ENCODE measurements around the gene TGOLN2. TPM values are rescaled to one million over a fixed set of nuclear protein-coding genes. Genes with fewer than 3 reads are reported as not detected.
"Not testable (repeated sequence)": the region's sequence is repeated elsewhere in the genome, so short reads cannot be mapped to it uniquely, and the experiment has no call there.

TGOLN2 gene
- total RNA-seq, 1 donor from 2014 or later: 101 TPM

DNA sequence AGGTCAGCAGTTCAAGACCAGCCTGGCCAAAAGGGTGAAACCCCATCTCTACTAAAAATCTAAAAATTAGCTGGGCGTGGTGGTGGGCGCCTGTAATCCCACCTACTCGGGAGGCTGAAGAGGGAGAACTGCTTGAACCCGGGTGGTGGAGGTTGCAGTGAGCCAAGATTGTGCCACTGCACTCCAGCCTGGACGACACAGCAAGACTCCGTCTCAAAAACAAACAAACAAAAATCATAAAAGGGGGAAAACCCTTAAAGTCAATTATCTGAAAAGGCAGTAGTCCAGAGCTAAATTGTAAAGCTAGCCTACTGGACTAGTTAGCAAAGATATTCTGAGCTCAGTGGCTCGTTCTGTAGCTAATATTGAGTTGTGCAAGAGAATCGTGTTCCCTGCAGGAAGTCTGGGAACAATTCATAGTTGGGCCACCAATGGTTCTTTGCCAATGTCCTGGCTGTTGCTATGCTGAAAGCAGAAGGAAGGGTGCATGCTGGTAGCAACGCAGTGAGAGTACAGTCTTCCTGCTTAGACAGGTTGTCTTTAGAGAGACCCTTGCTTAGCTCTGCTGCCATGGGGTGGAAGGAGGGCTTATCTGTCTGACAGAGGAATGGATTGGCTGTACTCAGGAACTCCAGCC, 4.3 kb downstream of the TGOLN2 start:
- Histone ChIP-seq H3K4me3 (ENCODE audit: low read depth, low read length) (no peak overlapping the region), H3K36me3 (ENCODE audit: control insufficient read depth, insufficient read depth, low read length) (peaks cover 3% of the 10 kb centered on the region), H3K27me3 (ENCODE audit: control insufficient read depth, insufficient read depth, low read length) (no peaks in the 10 kb centered on the region)
- no peak for DNase-seq (ENCODE audit: low read depth)
- TF ChIP-seq, protein P1, sequence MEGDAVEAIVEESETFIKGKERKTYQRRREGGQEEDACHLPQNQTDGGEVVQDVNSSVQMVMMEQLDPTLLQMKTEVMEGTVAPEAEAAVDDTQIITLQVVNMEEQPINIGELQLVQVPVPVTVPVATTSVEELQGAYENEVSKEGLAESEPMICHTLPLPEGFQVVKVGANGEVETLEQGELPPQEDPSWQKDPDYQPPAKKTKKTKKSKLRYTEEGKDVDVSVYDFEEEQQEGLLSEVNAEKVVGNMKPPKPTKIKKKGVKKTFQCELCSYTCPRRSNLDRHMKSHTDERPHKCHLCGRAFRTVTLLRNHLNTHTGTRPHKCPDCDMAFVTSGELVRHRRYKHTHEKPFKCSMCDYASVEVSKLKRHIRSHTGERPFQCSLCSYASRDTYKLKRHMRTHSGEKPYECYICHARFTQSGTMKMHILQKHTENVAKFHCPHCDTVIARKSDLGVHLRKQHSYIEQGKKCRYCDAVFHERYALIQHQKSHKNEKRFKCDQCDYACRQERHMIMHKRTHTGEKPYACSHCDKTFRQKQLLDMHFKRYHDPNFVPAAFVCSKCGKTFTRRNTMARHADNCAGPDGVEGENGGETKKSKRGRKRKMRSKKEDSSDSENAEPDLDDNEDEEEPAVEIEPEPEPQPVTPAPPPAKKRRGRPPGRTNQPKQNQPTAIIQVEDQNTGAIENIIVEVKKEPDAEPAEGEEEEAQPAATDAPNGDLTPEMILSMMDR (IDR thresholded peaks at IDR 0.05; ENCODE audit: insufficient read depth, low read length, poor library complexity, severe bottlenecking): no peak

GRCh38 chr2:85319796-85320195, 8.0 kb downstream of the TGOLN2 start:
- Histone ChIP-seq H3K27me3 (ENCODE audit: control insufficient read depth, insufficient read depth, low read length) (no peaks in the 10 kb centered on the region), H3K4me3 (ENCODE audit: low read depth, low read length) (no peak overlapping the region), H3K36me3 (ENCODE audit: control insufficient read depth, insufficient read depth, low read length) (peaks cover 2% of the 10 kb centered on the region)
- no peak for DNase-seq (ENCODE audit: low read depth)
- TF ChIP-seq, protein P1 (IDR thresholded peaks at IDR 0.05; ENCODE audit: insufficient read depth, low read length, poor library complexity, severe bottlenecking): no peak

DNA sequence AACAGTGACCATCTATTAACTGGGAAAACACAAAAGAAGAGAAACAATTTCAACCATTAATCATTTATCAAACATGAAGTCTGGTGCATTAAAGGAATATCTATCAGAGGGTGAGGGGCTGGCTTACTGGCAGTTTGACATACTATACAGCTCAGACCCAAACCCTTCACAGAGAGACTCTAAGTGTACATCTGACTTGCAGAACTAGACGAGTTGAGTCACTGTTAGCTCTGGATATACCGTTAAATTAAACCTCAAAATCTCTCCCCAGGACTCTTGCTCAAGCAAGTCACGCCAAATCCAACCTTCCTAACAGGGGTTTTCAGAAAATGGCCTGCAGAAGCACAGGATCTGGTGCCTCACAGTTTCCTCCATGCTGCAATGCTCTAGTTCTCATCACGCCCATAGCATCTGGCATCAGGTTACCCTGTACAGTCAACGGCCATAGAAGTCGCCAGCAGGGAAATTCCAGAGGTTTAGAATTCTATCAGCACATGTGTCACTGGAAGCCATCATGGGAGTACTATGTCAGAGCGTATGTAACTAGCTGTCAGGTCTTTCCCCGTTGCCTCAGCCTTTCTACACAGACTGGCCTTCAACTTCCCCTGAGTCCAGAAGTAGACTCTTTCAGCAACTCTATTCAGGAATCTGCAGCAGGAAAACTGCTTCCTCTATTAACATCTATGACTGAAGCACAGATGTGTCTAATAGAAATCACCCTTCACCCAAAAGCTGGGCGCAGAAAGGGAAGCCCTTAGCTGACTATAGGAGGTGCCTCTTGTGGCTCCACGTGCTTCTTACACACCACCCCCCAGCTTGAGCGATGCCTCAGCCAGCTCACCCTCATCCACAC, 9.3 kb downstream of the TGOLN2 start:
- no peak overlapping the region for H3K4me3 ChIP-seq (ENCODE audit: low read depth, low read length)
- no peaks in the 10 kb centered on the region for H3K27me3 ChIP-seq (ENCODE audit: control insufficient read depth, insufficient read depth, low read length)
- no peak for DNase-seq (ENCODE audit: low read depth)
- TF ChIP-seq, protein P1 (IDR thresholded peaks at IDR 0.05; ENCODE audit: insufficient read depth, low read length, poor library complexity, severe bottlenecking): no peak
- no peaks in the 10 kb centered on the region for H3K36me3 ChIP-seq (ENCODE audit: control insufficient read depth, insufficient read depth, low read length)

DNA sequence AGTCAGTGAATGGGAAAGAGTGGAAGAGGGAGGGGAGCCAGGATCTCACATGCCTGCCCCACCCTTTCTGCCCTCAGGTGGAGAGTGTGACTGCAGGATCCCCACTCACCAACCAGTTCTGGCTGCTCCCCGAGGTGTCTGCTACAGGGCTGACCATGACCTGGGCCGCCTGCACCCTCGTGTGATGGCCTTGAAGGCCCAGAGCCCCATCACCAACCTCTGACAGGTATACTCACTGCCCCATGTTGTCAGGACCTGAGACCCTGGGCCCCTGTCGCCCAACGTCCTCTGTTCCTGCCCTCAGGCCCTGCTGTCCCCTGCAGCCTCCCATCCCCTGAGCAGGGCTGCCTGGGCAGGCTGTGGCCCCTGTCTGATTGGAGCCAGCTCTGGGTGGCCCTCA, 11.9 kb downstream of the TGOLN2 start:
- H3K27me3 ChIP-seq (ENCODE audit: control insufficient read depth, insufficient read depth, low read length); H3K36me3 ChIP-seq (ENCODE audit: control insufficient read depth, insufficient read depth, low read length); DNase-seq (ENCODE audit: low read depth); H3K4me3 ChIP-seq (ENCODE audit: low read depth, low read length): not testable (repeated sequence)

DNA sequence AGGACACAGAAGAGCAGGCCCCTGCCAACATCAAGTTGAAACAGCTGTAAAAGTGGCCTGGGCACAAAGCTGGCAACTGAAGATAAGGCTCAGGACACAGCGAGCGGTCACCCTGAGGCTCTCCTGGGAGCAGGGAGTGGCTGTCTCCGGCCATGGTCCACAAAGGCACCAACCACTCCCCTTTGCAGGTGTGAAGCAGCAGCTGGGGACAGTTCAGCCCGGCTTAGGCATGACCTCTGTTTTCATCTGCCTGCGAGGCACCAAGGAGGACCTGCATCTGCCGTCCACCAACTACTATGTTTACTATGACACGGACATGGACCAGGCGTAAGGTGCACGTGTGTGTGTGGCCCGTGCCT, 12.9 kb downstream of the TGOLN2 start:
- TF ChIP-seq, protein P1 (IDR thresholded peaks at IDR 0.05; ENCODE audit: insufficient read depth, low read length, poor library complexity, severe bottlenecking): no peak
- Histone ChIP-seq H3K27me3 (ENCODE audit: control insufficient read depth, insufficient read depth, low read length) (no peaks in the 10 kb centered on the region), H3K36me3 (ENCODE audit: control insufficient read depth, insufficient read depth, low read length) (no peaks in the 10 kb centered on the region), H3K4me3 (ENCODE audit: low read depth, low read length) (no peak overlapping the region)
- DNase-seq (ENCODE audit: low read depth): no peak

- H3K27me3 ChIP-seq (ENCODE audit: control insufficient read depth, insufficient read depth, low read length): no peaks in the 10 kb centered on the region
- H3K4me3 ChIP-seq (ENCODE audit: low read depth, low read length): no peak overlapping the region
- TF ChIP-seq, protein P1 (IDR thresholded peaks at IDR 0.05; ENCODE audit: insufficient read depth, low read length, poor library complexity, severe bottlenecking): no peak
- H3K36me3 ChIP-seq (ENCODE audit: control insufficient read depth, insufficient read depth, low read length): no peaks in the 10 kb centered on the region
- DNase-seq (ENCODE audit: low read depth): no peak
Measured at GRCh38 chr2:85312404-85312803, 15.4 kb downstream of the TGOLN2 start.
